Activated CD8-positive, alpha-beta memory T cell treated with anti-CD3 and anti-CD28 coated beads, Interleukin-2, amount 10 ng/mL, durations not matched to agents 7 days and 5 days (primary cell): ENCODE measurements around the gene MIB1. TPM values are rescaled to one million over a fixed set of nuclear protein-coding genes. Genes with fewer than 3 reads are reported as not detected.
A peak's percentile ranks its signal among the peaks of the same experiment; 100 is the strongest.

ENCODE experiments used
- ATAC-seq: fragments of 150-1000 bp; cut with Tn5 transposase; one replicate; pipeline ENCODE4 v1.10.0; 2021; ENCODE audit warnings: moderate library complexity
- CTCF ChIA-PET: fragments of 350-600 bp; sonication (Branson Sonifier 250); formaldehyde crosslinking; loops from one replicate; lab custom pipeline; 2021; ENCODE audit warnings: antibody characterized with exemption; lab: Charles Lee
- DNase-seq: peaks from one replicate; pipeline ENCODE4 v3.0.0-alpha.2; 2020
- H3K27ac Mint-ChIP-seq: one replicate; pipeline ENCODE4 v1.8.0; 2021; ENCODE audit warnings: mild to moderate bottlenecking, mixed read lengths
- H3K27me3 Mint-ChIP-seq: one replicate; pipeline ENCODE4 v1.8.0; 2021; ENCODE audit warnings: mixed read lengths
- H3K36me3 Mint-ChIP-seq: one replicate; pipeline ENCODE4 v1.8.0; 2021; ENCODE audit warnings: mild to moderate bottlenecking, mixed read lengths
- H3K4me1 Mint-ChIP-seq: one replicate; pipeline ENCODE4 v1.8.0; 2021; ENCODE audit warnings: mixed read lengths
- H3K4me3 Mint-ChIP-seq: one replicate; pipeline ENCODE4 v1.8.0; 2021; ENCODE audit warnings: mild to moderate bottlenecking, moderate library complexity, mixed read lengths
- H3K9me3 Mint-ChIP-seq: one replicate; pipeline ENCODE4 v1.8.0; 2022; ENCODE audit warnings: low read depth, mixed read lengths
- total RNA-seq, 2 experiments: library from RNA; stranded (reverse); gene quantifications; one replicate each; pipeline ENCODE4 v1.2.3, GENCODE V29; 2021

MIB1 gene
- total RNA-seq, 2 experiments from 2014 or later, result 40.5 to 54.8 TPM

DNA sequence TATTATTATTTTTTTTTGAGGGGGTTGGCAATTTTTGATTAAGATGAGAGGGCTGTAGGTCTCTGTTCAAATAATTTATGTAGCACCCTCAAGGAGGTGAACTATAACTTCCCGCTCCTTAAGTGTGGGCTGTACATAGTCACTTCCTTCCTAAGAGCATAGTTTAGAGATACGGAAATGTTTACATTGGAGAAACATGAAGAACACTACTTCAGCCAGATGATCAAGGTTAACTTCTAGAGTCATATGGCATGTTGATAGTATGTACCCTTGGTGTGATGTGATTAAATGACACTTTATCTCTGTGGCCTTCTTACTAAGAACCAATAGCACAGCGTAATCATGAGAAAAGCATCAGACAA, 93.7 kb downstream of the MIB1 start:
- peaks cover 10% of the 10 kb centered on the region for H3K36me3 Mint-ChIP-seq
- no peak overlapping the region for H3K4me3 Mint-ChIP-seq
- no peak overlapping the region for H3K27ac Mint-ChIP-seq
- no peaks in the 10 kb centered on the region for H3K27me3 Mint-ChIP-seq
- H3K4me1 Mint-ChIP-seq, result no peaks in the 10 kb centered on the region
- H3K9me3 Mint-ChIP-seq, result no peaks in the 10 kb centered on the region
- ATAC-seq (no peak), DNase-seq (no peak)
- CTCF ChIA-PET, result no interaction called here

DNA sequence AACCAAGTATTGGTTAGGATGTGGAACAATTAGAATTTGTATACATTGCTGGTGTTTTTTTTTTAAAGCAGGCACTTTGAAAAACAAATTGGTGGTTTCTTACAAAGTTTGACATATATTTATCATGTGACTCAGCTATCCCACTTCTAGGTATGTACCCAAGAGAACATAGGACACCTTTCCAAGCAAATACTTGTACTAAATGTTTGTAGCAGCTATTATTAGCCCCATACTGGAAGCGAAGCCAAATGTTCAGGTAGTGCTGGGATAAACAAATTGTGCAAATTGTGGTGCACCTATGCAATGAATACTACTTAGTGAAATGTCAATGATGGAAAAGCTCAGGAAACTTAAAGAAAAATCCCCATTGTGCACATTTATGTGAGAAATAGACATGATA, 101.0 kb downstream of the MIB1 start:
- DNase-seq (no peak), ATAC-seq (no peak)
- Mint-ChIP-seq H3K4me3 (no peak overlapping the region), H3K9me3 (no peaks in the 10 kb centered on the region), H3K27me3 (no peaks in the 10 kb centered on the region), H3K27ac (no peak overlapping the region), H3K36me3 (peaks cover 21% of the 10 kb centered on the region), H3K4me1 (no peaks in the 10 kb centered on the region)
- CTCF ChIA-PET, result interaction anchor here (0.9 kb wide), 1 partner anchor 13 kb away, joined by 4 read pairs; no protein-coding TSS in a partner anchor

DNA sequence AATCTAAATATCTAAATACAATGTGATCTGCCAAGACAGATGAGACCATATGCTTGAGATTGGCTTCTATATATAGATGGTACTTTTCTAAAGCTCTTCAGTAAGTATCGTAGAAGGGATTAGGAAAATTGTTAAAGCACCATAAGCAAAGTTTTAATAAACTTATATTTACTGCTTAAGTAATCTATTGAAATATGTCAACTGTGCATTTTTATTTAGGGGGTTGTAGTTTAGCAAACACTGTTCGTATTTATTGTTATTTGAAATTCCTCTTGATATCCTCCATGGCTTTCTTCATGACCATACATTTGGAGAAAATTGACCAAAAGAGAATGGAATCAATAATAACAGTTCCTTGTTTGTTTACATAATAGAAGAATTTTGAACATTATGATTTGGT, 102.7 kb downstream of the MIB1 start:
- peaks cover 28% of the 10 kb centered on the region for H3K36me3 Mint-ChIP-seq
- H3K4me1 Mint-ChIP-seq, result no peaks in the 10 kb centered on the region
- DNase-seq (no peak), ATAC-seq (no peak)
- H3K27me3 Mint-ChIP-seq, result no peaks in the 10 kb centered on the region
- CTCF ChIA-PET, result interaction anchor here (0.8 to 1.5 kb wide), 2 partner anchors 29 to 355 kb away, joined by 3 read pairs; no protein-coding TSS in a partner anchor
- H3K9me3 Mint-ChIP-seq, result no peaks in the 10 kb centered on the region
- no peak overlapping the region for H3K4me3 Mint-ChIP-seq
- H3K27ac Mint-ChIP-seq, result no peak overlapping the region

GRCh38 chr18:21851327-21851961, 110.9 kb downstream of the MIB1 start:
- CTCF ChIA-PET, result no interaction called here
- Mint-ChIP-seq H3K36me3 (peaks cover 13% of the 10 kb centered on the region), H3K9me3 (no peaks in the 10 kb centered on the region), H3K4me3 (no peak overlapping the region), H3K27me3 (no peaks in the 10 kb centered on the region), H3K4me1 (peaks cover 12% of the 10 kb centered on the region), H3K27ac (no peak overlapping the region)
- DNase-seq (no peak), ATAC-seq (no peak)

DNA sequence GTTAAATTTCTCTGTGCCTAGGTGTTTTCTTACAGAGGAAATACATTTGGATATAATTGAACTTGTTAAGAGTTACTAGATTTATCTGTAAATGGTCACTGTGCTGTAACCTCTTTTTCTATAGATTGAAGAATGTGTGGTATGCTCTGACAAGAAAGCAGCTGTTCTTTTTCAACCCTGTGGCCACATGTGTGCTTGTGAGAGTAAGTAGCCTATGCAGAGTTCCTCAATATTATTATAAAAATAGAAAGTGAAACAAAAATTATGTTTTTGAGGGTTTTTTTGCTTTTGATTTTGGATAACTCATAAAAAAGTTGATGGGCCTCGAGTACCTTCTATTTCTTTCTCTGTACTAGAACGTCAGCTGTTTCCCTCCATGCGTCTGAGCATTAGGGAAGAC, 112.4 kb downstream of the MIB1 start:
- H3K36me3 Mint-ChIP-seq, result peaks cover 7% of the 10 kb centered on the region
- H3K4me3 Mint-ChIP-seq, result no peak overlapping the region
- no peaks in the 10 kb centered on the region for H3K27me3 Mint-ChIP-seq
- H3K27ac Mint-ChIP-seq, result peak overlapping the region; percentile 62
- CTCF ChIA-PET, result interaction anchor here (1.0 kb wide), 1 partner anchor 253 kb away, joined by 6 read pairs; the partner anchor contains the start of gene ESCO1
- H3K9me3 Mint-ChIP-seq, result no peaks in the 10 kb centered on the region
- ATAC-seq (peak; percentile 33), DNase-seq (no peak)
- H3K4me1 Mint-ChIP-seq, result peaks cover 17% of the 10 kb centered on the region

DNA sequence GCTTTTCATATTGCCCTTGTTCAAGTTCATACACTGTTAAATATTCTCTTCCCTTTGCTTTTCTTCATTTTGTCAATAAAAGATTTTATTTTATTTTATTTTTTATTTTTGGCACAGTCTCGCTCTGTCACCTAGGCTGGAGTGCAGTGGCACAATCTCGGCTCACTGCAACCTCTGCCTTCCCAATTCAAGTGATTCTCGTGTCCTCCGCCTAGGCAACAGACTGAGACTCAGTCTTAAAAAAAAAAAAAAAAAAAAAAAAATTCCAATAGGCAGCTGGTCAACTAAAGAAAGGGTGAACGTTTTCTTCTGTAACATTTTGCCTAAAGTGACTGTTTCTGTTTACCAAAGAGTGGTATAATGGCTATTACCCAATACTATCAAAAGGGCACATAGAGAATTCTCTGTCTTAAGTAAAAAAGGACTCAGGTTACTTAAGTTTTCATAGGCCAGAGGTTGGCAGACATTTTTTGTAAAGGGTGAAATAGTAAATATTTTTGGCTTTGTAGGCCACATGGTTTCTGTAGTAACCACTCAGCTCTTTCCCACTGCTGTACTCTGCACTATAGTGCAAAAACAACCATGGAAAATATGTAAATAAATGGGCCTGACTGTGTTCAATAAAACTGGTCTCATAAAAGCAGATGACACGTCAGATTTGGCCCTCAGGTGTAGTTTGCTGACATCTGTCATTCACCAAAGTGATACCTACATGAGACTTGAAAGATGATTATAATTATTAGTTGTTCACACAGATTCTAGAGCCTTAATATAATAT, 113.4 kb downstream of the MIB1 start:
- Mint-ChIP-seq H3K9me3 (no peaks in the 10 kb centered on the region), H3K4me3 (no peak overlapping the region), H3K4me1 (peaks cover 18% of the 10 kb centered on the region), H3K27ac (no peak overlapping the region), H3K27me3 (no peaks in the 10 kb centered on the region), H3K36me3 (peaks cover 10% of the 10 kb centered on the region)
- CTCF ChIA-PET, result no interaction called here
- no peak for DNase-seq
- no peak for ATAC-seq

GRCh38 chr18:21855432-21855831, 114.8 kb downstream of the MIB1 start:
- Mint-ChIP-seq H3K27ac (no peak overlapping the region), H3K36me3 (peaks cover 17% of the 10 kb centered on the region), H3K9me3 (no peaks in the 10 kb centered on the region), H3K4me1 (peaks cover 18% of the 10 kb centered on the region), H3K27me3 (no peaks in the 10 kb centered on the region), H3K4me3 (no peak overlapping the region)
- DNase-seq, result no peak
- ATAC-seq, result no peak
- CTCF ChIA-PET, result interaction anchor here (0.6 kb wide), 1 partner anchor 273 kb away, joined by 3 read pairs; no protein-coding TSS in a partner anchor

DNA sequence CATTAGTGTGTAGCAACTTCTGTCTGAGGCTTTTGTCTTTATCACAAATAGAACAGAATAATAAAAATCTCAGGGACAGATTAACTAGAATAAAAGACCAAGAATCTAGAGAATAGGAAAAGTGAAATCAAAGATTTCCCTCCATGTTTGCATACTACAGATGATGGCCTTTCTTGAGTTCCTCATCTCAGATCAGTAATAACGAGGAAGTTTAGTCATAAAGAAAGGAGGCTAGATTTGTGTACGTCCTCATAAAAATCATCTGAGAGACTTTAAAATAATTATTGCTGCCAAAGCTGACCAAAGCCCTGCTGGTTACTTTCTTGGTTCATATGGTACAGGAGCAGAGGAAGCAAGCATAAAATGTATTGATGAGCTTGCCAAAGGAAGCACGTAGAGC, 117.3 kb downstream of the MIB1 start:
- Mint-ChIP-seq H3K4me3 (no peak overlapping the region), H3K4me1 (peaks cover 11% of the 10 kb centered on the region), H3K9me3 (no peaks in the 10 kb centered on the region), H3K36me3 (peaks cover 21% of the 10 kb centered on the region), H3K27ac (no peak overlapping the region), H3K27me3 (no peaks in the 10 kb centered on the region)
- DNase-seq, result no peak
- CTCF ChIA-PET, result no interaction called here
- no peak for ATAC-seq

DNA sequence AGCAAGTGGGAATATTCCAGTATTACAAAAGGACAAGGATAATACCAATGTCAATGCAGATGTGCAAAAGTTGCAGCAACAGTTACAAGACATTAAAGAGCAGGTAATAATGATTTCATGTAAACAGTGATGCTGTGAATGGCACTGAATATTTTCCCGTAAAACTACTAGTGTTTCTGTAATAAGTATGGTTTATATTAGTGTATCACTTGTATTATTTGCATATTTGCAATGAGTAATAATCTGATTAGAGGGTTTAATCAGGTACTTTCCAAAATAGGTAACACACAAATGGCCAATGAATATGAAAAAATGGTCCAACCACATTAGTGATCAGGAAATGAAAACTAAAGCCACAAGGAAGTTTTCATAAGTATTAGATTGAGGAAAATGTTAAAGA, 118.0 kb downstream of the MIB1 start:
- H3K4me1 Mint-ChIP-seq, result peaks cover 5% of the 10 kb centered on the region
- CTCF ChIA-PET, result no interaction called here
- DNase-seq (no peak), ATAC-seq (no peak)
- H3K36me3 Mint-ChIP-seq, result peaks cover 27% of the 10 kb centered on the region
- no peaks in the 10 kb centered on the region for H3K9me3 Mint-ChIP-seq
- H3K27ac Mint-ChIP-seq, result no peak overlapping the region
- no peaks in the 10 kb centered on the region for H3K27me3 Mint-ChIP-seq
- H3K4me3 Mint-ChIP-seq, result no peak overlapping the region

- no peak for DNase-seq
- CTCF ChIA-PET, result no interaction called here
- no peak overlapping the region for H3K4me3 Mint-ChIP-seq
- H3K36me3 Mint-ChIP-seq, result peaks cover 26% of the 10 kb centered on the region
- no peaks in the 10 kb centered on the region for H3K4me1 Mint-ChIP-seq
- H3K27ac Mint-ChIP-seq, result no peak overlapping the region
- H3K27me3 Mint-ChIP-seq, result no peaks in the 10 kb centered on the region
- no peaks in the 10 kb centered on the region for H3K9me3 Mint-ChIP-seq
- no peak for ATAC-seq
Observed at GRCh38 chr18:21864386-21864785, 123.8 kb downstream of the MIB1 start.

DNA sequence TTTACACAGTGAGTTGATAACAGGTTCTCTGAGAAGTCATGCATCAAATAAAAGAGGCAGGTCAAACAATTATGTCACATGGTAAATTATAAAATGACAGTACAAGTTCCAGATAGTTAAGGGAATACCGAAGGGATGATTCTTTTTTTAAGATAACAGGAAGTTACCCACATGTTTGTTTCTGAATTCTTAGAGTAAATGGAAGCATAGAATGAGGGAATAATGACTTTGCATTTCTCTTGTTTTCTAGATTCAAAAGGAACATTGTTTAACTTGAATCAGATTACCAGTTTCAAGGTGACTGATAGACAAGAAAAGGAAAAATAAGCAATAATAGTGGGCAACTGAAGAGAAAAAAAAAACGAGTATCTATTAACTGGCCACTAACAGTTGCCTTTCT, 124.5 kb downstream of the MIB1 start:
- CTCF ChIA-PET, result no interaction called here
- Mint-ChIP-seq H3K36me3 (peaks cover 24% of the 10 kb centered on the region), H3K27me3 (no peaks in the 10 kb centered on the region), H3K4me3 (no peak overlapping the region), H3K27ac (no peak overlapping the region), H3K9me3 (no peaks in the 10 kb centered on the region), H3K4me1 (no peaks in the 10 kb centered on the region)
- ATAC-seq (no peak), DNase-seq (no peak)

DNA sequence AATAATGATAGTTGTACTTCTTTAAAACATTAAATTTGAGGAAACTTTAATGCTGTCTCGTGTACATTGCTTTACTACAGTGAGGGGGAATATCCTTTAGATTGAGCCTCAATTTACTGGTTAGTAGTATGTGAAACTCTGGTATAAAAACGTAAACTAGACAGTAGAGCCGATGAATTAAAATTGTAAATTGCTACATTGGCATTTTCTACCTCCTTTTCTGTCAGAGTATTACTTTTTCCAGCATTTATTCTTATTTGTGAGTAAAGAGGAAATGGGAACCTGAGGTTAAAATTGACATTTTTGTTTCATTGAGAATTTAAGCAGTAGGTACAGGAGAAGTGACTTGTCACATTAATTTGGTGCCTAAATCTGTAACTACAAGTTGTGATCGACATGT, 128.2 kb downstream of the MIB1 start:
- Mint-ChIP-seq H3K9me3 (no peaks in the 10 kb centered on the region), H3K4me3 (no peak overlapping the region), H3K27me3 (no peaks in the 10 kb centered on the region), H3K27ac (no peak overlapping the region), H3K4me1 (no peaks in the 10 kb centered on the region), H3K36me3 (peaks cover 17% of the 10 kb centered on the region)
- ATAC-seq (no peak), DNase-seq (no peak)
- CTCF ChIA-PET, result no interaction called here

DNA sequence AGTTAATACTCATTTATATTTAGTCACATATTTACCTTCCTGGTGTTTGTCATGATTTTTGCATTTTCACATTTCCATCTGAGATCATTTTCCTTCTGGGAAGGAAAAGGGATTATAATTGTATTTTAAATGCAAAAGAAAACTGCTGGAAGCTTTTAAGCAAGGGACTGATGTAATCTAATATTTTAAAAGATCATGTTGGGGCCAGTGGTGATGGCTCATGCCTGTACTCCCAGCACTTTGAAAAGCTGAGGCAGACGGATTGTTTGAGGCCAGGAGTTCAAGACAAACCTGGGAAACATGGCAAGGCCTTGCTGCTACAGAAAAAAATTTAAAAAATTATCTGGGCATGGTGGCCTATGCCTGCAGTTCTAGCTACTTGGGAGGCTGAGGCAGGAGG, 149.0 kb downstream of the MIB1 start:
- Mint-ChIP-seq H3K27ac (no peak overlapping the region), H3K9me3 (no peaks in the 10 kb centered on the region), H3K27me3 (peaks cover 28% of the 10 kb centered on the region), H3K4me3 (no peak overlapping the region), H3K36me3 (no peaks in the 10 kb centered on the region), H3K4me1 (no peaks in the 10 kb centered on the region)
- CTCF ChIA-PET, result interaction anchor here (1.3 kb wide), 1 partner anchor 8 kb away, joined by 4 read pairs; no protein-coding TSS in a partner anchor
- no peak for DNase-seq
- ATAC-seq, result no peak
